WTC11 (cell line): Measurements from ENCODE around the gene MTTP. TPM values are rescaled to one million over a fixed set of nuclear protein-coding genes. Genes with fewer than 3 reads are reported as not detected.

Source experiments
- ATAC-seq: fragments of 200-7000 bp; cut with Tn5 transposase; 2 replicates; pipeline ENCODE4 v1.10.0; 2021; ENCODE audit warnings: mild to moderate bottlenecking, moderate library complexity
- CTCF ChIA-PET: fragments of 300-600 bp; sonication (Branson Sonifier 250); formaldehyde crosslinking; loops from one replicate; lab custom pipeline; 2021; ENCODE audit warnings: antibody characterized with exemption; lab: Charles Lee
- POLR2A ChIA-PET: fragments of 350-600 bp; sonication (Branson Sonifier 250); formaldehyde crosslinking; loops from one replicate; lab custom pipeline; 2021; ENCODE audit warnings: antibody characterized with exemption; lab: Charles Lee
- DNase-seq: peaks from one replicate; pipeline ENCODE4 v3.0.0; 2021; ENCODE audit warnings: low spot score
- H3K27ac Mint-ChIP-seq: 2 replicates; pipeline ENCODE4 v1.8.0; 2021; ENCODE audit warnings: mixed read lengths
- H3K27me3 Mint-ChIP-seq: 2 replicates; pipeline ENCODE4 v1.8.0; 2021; ENCODE audit warnings: low read depth, mild to moderate bottlenecking, moderate library complexity, mixed read lengths
- H3K36me3 Mint-ChIP-seq: 2 replicates; pipeline ENCODE4 v1.8.0; 2021; ENCODE audit warnings: mixed read lengths
- H3K4me1 Mint-ChIP-seq: 2 replicates; pipeline ENCODE4 v1.8.0; 2022; ENCODE audit warnings: mixed read lengths
- H3K4me3 Mint-ChIP-seq: 2 replicates; pipeline ENCODE4 v1.8.0; 2021; ENCODE audit warnings: mild to moderate bottlenecking, moderate library complexity, mixed read lengths
- H3K9me3 Mint-ChIP-seq: 2 replicates; pipeline ENCODE4 v1.8.0; 2021; ENCODE audit warnings: mixed read lengths
- AFF4 ChIP-seq: sonication (generic); formaldehyde crosslinking; IDR thresholded peaks from 2 replicates; pipeline ENCODE4 v1.8.1; 2023; ENCODE audit warnings: mild to moderate bottlenecking, missing genetic modification reagents, borderline replicate concordance
- ARID4B ChIP-seq: sonication (generic); formaldehyde crosslinking; IDR thresholded peaks from 2 replicates; pipeline ENCODE4 v1.8.0; 2023; ENCODE audit warnings: missing genetic modification reagents, mild to moderate bottlenecking, borderline replicate concordance
- EMX1 ChIP-seq: fragments of 250-450 bp; sonication (Bioruptor Pico); IDR thresholded peaks from 2 replicates; pipeline ENCODE4 v1.8.0; 2021; ENCODE audit warnings: mild to moderate bottlenecking
- ESRRA ChIP-seq: sonication (generic); formaldehyde crosslinking; IDR thresholded peaks from 2 replicates; pipeline ENCODE4 v1.8.1; 2022; ENCODE audit warnings: mild to moderate bottlenecking, missing genetic modification reagents, borderline replicate concordance
- GABPB1 ChIP-seq: sonication (generic); formaldehyde crosslinking; IDR thresholded peaks from 2 replicates; pipeline ENCODE4 v1.8.1; 2023; ENCODE audit warnings: mild to moderate bottlenecking, missing genetic modification reagents
- HMGA2 ChIP-seq: fragments of 250-450 bp; sonication (Bioruptor Pico); IDR thresholded peaks from 2 replicates; pipeline ENCODE4 v1.4.0; 2021; ENCODE audit warnings: mild to moderate bottlenecking, moderate library complexity
- JAZF1 ChIP-seq: fragments of 250-450 bp; sonication (Bioruptor Pico); IDR thresholded peaks from 2 replicates; pipeline ENCODE4 v1.9.0; 2021; ENCODE audit warnings: moderate library complexity, mild to moderate bottlenecking, inconsistent platforms
- MXD4 ChIP-seq: fragments of 250-450 bp; sonication (Bioruptor Pico); IDR thresholded peaks from 2 replicates; pipeline ENCODE4 v1.8.0; 2021; ENCODE audit warnings: mild to moderate bottlenecking, moderate library complexity, borderline replicate concordance
- RELA ChIP-seq: sonication (generic); formaldehyde crosslinking; IDR thresholded peaks from 2 replicates; pipeline ENCODE4 v1.8.1; 2022; ENCODE audit warnings: missing genetic modification reagents, mild to moderate bottlenecking, borderline replicate concordance
- TCF7 ChIP-seq: sonication (generic); formaldehyde crosslinking; IDR thresholded peaks from 2 replicates; pipeline ENCODE4 v1.8.0; 2022; ENCODE audit warnings: mild to moderate bottlenecking, low read depth, missing genetic modification reagents, moderate library complexity
- TP53 ChIP-seq: sonication (generic); formaldehyde crosslinking; IDR thresholded peaks from 2 replicates; pipeline ENCODE4 v1.8.1; 2023; ENCODE audit warnings: mild to moderate bottlenecking, missing genetic modification reagents
- ZNF121 ChIP-seq: sonication (generic); formaldehyde crosslinking; IDR thresholded peaks from 2 replicates; pipeline ENCODE4 v1.8.0; 2023; ENCODE audit warnings: missing genetic modification reagents
- ZNF317 ChIP-seq: sonication (generic); formaldehyde crosslinking; IDR thresholded peaks from 2 replicates; pipeline ENCODE4 v1.8.1; 2023; ENCODE audit warnings: low read depth, mild to moderate bottlenecking, moderate library complexity, missing genetic modification reagents, borderline replicate concordance
- ZNF416 ChIP-seq: fragments of 250-450 bp; sonication (Bioruptor Pico); IDR thresholded peaks from 2 replicates; pipeline ENCODE4 v1.9.0; 2021; ENCODE audit warnings: mild to moderate bottlenecking, inconsistent platforms
- ZNF425 ChIP-seq: fragments of 250-450 bp; sonication (Bioruptor Pico); conservative IDR thresholded peaks from 2 replicates; pipeline ENCODE4 v1.9.0; 2021; ENCODE audit warnings: mild to moderate bottlenecking
- ZNF512 ChIP-seq: sonication (generic); formaldehyde crosslinking; IDR thresholded peaks from 2 replicates; pipeline ENCODE4 v1.8.1; 2022; ENCODE audit warnings: missing genetic modification reagents, borderline replicate concordance
- total RNA-seq: library from RNA; stranded (reverse); gene quantifications from 3 replicates; pipeline ENCODE4 v1.2.3, GENCODE V29; 2021

MTTP gene
- total RNA-seq, 1 experiment from 2014 or later = 0.26 TPM

GRCh38 chr4:99587803-99588202 lies 13.2 kb downstream of the MTTP start:
- Mint-ChIP-seq H3K4me3 (no peak overlapping the region), H3K36me3 (no peaks in the 10 kb centered on the region), H3K9me3 (no peaks in the 10 kb centered on the region), H3K27me3 (no peaks in the 10 kb centered on the region), H3K27ac (no peak overlapping the region), H3K4me1 (peaks cover 4% of the 10 kb centered on the region)
- CTCF ChIA-PET = no interaction called here
- POLR2A ChIA-PET = no interaction called here
- no peak for TF ChIP-seq ZNF121 (CRISPR knock-in tag)
- no peak for TF ChIP-seq AFF4 (CRISPR knock-in tag)
- no peak for TF ChIP-seq ESRRA (CRISPR knock-in tag)
- no peak for TF ChIP-seq ZNF416 (CRISPR knock-in tag)
- no peak for TF ChIP-seq ZNF512
- no peak for TF ChIP-seq HMGA2 (CRISPR knock-in tag)
- TF ChIP-seq RELA = no peak
- no peak for TF ChIP-seq MXD4
- no peak for TF ChIP-seq ZNF317
- TF ChIP-seq ARID4B (CRISPR knock-in tag) = no peak
- no peak for TF ChIP-seq TCF7 (CRISPR knock-in tag)
- TF ChIP-seq JAZF1 (CRISPR knock-in tag) = no peak
- TF ChIP-seq TP53 (CRISPR knock-in tag) = no peak
- no peak for TF ChIP-seq EMX1 (CRISPR knock-in tag)
- no peak for TF ChIP-seq GABPB1 (CRISPR knock-in tag)
- TF ChIP-seq ZNF425 (CRISPR knock-in tag) = no peak
- ATAC-seq (no peak), DNase-seq (no peak)
